ENCODE results near the gene DENND1A.

Gene DENND1A

GRCh38 chr9:123421186-123421585 lies 508.7 kb downstream of the DENND1A start:
- Histone ChIP-seq H3K27me3 (ENCODE audit: control insufficient read depth in 1 of 2, insufficient read depth in 2 of 2, low read length in 2 of 2) (no peaks in the 10 kb centered on the region), H3K27ac (ENCODE audit: low read length) (no peak overlapping the region), H3K4me3 (ENCODE audit: low read length in 2 of 2) (no peak overlapping the region), H3K9ac (ENCODE audit: low read length in 2 of 2) (no peak overlapping the region), H3K9me3 (ENCODE audit: control insufficient read depth in 2 of 2, low read length in 2 of 2) (no peaks in the 10 kb centered on the region), H3K36me3 (ENCODE audit: control insufficient read depth in 2 of 2, insufficient read depth in 2 of 2, low read length in 2 of 2) (peaks cover 2 to 12% of the 10 kb centered on the region in 2 donors), H3K4me1 (ENCODE audit: control insufficient read depth, insufficient read depth, low read length) (no peaks in the 10 kb centered on the region)

- H3K4me3 ChIP-seq (ENCODE audit: low read length in 2 of 2), result no peak overlapping the region
- no peak overlapping the region for H3K27ac ChIP-seq (ENCODE audit: low read length)
- H3K9me3 ChIP-seq (ENCODE audit: control insufficient read depth in 2 of 2, low read length in 2 of 2), result no peaks in the 10 kb centered on the region
- H3K9ac ChIP-seq (ENCODE audit: low read length in 2 of 2), result no peak overlapping the region
- no peaks in the 10 kb centered on the region for H3K4me1 ChIP-seq (ENCODE audit: control insufficient read depth, insufficient read depth, low read length)
- peaks cover 2 to 10% of the 10 kb centered on the region in 2 donors for H3K36me3 ChIP-seq (ENCODE audit: control insufficient read depth in 2 of 2, insufficient read depth in 2 of 2, low read length in 2 of 2)
- H3K27me3 ChIP-seq (ENCODE audit: control insufficient read depth in 1 of 2, insufficient read depth in 2 of 2, low read length in 2 of 2), result no peaks in the 10 kb centered on the region
These were observed 509.3 kb downstream of the DENND1A start for GRCh38 chr9:123420592-123421111.

DNA sequence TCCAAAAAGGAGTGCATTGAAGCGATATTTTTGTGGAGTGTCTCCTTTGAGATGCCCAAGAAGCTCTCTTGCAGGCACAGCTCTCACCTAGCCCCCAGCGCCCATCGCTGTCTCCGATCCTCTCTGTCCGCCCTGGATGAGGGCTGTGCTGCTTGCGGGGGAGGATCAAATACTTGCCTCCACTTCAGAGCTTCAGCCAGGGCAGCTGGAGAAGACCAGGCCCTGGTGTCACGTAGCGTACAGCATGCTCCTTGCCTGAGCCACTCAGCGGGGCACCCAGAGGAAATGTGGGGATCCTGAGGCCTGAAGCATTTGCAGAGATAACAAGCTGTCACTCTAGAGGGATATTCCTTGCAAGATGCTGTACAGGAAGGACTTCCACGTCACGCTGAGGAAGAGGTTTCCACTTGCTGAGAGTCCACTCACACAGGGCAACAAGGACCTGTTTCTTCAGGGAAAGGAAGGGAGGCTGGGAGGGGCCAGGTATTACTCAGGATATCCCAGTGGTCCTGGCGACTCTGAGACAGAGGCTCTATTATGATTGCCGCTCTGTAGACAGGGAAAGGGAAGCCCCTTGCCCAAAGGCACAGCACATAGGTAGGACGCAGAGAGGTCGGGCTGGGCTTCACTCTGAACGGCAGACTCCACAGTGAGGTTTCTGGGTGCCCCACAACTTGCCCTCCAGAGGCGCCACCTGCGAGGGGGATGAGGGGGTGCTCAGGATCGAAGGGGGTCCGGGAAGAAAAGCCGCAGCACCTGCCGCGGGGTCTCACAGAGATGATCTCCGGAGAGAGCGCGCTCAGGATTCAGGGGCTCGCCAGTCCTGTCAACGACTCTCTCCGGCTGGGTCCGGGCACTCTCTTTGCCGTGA lies 510.0 kb downstream of the DENND1A start:
- no peak overlapping the region for H3K27ac ChIP-seq (ENCODE audit: low read length)
- no peak overlapping the region for H3K4me3 ChIP-seq (ENCODE audit: low read length in 2 of 2)
- H3K9ac ChIP-seq (ENCODE audit: low read length in 2 of 2), result no peak overlapping the region
- peaks cover 3% of the 10 kb centered on the region for H3K4me1 ChIP-seq (ENCODE audit: control insufficient read depth, insufficient read depth, low read length)
- peaks cover 2 to 10% of the 10 kb centered on the region in 2 donors for H3K36me3 ChIP-seq (ENCODE audit: control insufficient read depth in 2 of 2, insufficient read depth in 2 of 2, low read length in 2 of 2)
- no peaks in the 10 kb centered on the region for H3K27me3 ChIP-seq (ENCODE audit: control insufficient read depth in 1 of 2, insufficient read depth in 2 of 2, low read length in 2 of 2)
- no peaks in the 10 kb centered on the region for H3K9me3 ChIP-seq (ENCODE audit: control insufficient read depth in 2 of 2, low read length in 2 of 2)

GRCh38 chr9:123419091-123419490 lies 510.8 kb downstream of the DENND1A start:
- Histone ChIP-seq H3K4me3 (ENCODE audit: low read length in 2 of 2) (no peak overlapping the region), H3K4me1 (ENCODE audit: control insufficient read depth, insufficient read depth, low read length) (peaks cover 4% of the 10 kb centered on the region), H3K27ac (ENCODE audit: low read length) (no peak overlapping the region), H3K27me3 (ENCODE audit: control insufficient read depth in 1 of 2, insufficient read depth in 2 of 2, low read length in 2 of 2) (no peaks in the 10 kb centered on the region), H3K9me3 (ENCODE audit: control insufficient read depth in 2 of 2, low read length in 2 of 2) (no peaks in the 10 kb centered on the region), H3K36me3 (ENCODE audit: control insufficient read depth in 2 of 2, insufficient read depth in 2 of 2, low read length in 2 of 2) (peaks cover 2 to 11% of the 10 kb centered on the region in 2 donors), H3K9ac (ENCODE audit: low read length in 2 of 2) (no peak overlapping the region)

- H3K27me3 ChIP-seq (ENCODE audit: control insufficient read depth in 1 of 2, insufficient read depth in 2 of 2, low read length in 2 of 2), result no peaks in the 10 kb centered on the region
- H3K9ac ChIP-seq (ENCODE audit: low read length in 2 of 2), result no peak overlapping the region
- H3K4me3 ChIP-seq (ENCODE audit: low read length in 2 of 2), result no peak overlapping the region
- no peak overlapping the region for H3K27ac ChIP-seq (ENCODE audit: low read length)
- peaks cover 2 to 11% of the 10 kb centered on the region in 2 donors for H3K36me3 ChIP-seq (ENCODE audit: control insufficient read depth in 2 of 2, insufficient read depth in 2 of 2, low read length in 2 of 2)
- peaks cover 4% of the 10 kb centered on the region for H3K4me1 ChIP-seq (ENCODE audit: control insufficient read depth, insufficient read depth, low read length)
- no peaks in the 10 kb centered on the region for H3K9me3 ChIP-seq (ENCODE audit: control insufficient read depth in 2 of 2, low read length in 2 of 2)
These were observed 511.4 kb downstream of the DENND1A start for GRCh38 chr9:123418506-123418905.

GRCh38 chr9:123418052-123418430 lies 511.9 kb downstream of the DENND1A start:
- peaks cover 2 to 11% of the 10 kb centered on the region in 2 donors for H3K36me3 ChIP-seq (ENCODE audit: control insufficient read depth in 2 of 2, insufficient read depth in 2 of 2, low read length in 2 of 2)
- no peaks in the 10 kb centered on the region for H3K9me3 ChIP-seq (ENCODE audit: control insufficient read depth in 2 of 2, low read length in 2 of 2)
- peaks cover 4% of the 10 kb centered on the region for H3K4me1 ChIP-seq (ENCODE audit: control insufficient read depth, insufficient read depth, low read length)
- no peaks in the 10 kb centered on the region for H3K27me3 ChIP-seq (ENCODE audit: control insufficient read depth in 1 of 2, insufficient read depth in 2 of 2, low read length in 2 of 2)
- H3K27ac ChIP-seq (ENCODE audit: low read length), result no peak overlapping the region
- no peak overlapping the region for H3K9ac ChIP-seq (ENCODE audit: low read length in 2 of 2)
- no peak overlapping the region for H3K4me3 ChIP-seq (ENCODE audit: low read length in 2 of 2)

DNA sequence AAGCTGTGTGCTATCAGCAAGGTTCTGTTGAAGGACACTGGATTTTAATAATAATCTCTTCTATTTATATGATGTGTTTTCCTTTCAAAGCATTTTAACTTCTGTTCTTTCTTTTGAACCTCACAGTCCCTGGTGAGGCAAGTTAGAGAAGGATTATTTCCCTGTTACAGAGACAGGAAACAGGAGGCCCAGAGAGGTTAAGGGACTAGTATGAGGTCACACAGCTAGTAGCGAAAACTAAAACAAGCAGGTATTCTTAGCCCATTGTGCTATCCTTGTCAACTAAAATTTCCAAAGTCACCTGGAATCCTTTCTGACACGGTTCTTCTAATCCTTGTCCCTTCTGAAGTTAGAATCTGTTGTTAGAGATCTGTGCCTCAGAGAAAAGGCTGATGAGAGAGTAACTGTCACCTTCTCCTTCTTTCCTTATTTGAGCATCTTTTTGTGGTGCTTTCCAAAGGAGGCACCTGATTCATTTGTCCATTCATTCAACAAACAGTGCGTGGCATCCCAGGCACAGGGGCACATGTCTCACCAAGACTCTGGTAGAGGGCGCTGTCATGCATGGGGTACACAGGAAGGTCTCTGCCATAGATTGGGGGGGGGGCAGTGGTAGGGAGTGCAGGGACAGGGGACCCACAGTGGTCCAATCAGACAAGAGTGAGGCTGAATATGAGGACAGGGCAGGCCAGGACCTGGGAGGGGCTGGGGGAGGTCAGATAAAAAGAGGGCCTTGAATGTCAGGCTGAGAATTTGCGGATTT lies 512.5 kb downstream of the DENND1A start:
- no peak overlapping the region for H3K27ac ChIP-seq (ENCODE audit: low read length)
- no peaks in the 10 kb centered on the region for H3K9me3 ChIP-seq (ENCODE audit: control insufficient read depth in 2 of 2, low read length in 2 of 2)
- H3K27me3 ChIP-seq (ENCODE audit: control insufficient read depth in 1 of 2, insufficient read depth in 2 of 2, low read length in 2 of 2), result no peaks in the 10 kb centered on the region
- peaks cover 2 to 11% of the 10 kb centered on the region in 2 donors for H3K36me3 ChIP-seq (ENCODE audit: control insufficient read depth in 2 of 2, insufficient read depth in 2 of 2, low read length in 2 of 2)
- peaks cover 4% of the 10 kb centered on the region for H3K4me1 ChIP-seq (ENCODE audit: control insufficient read depth, insufficient read depth, low read length)
- H3K4me3 ChIP-seq (ENCODE audit: low read length in 2 of 2), result no peak overlapping the region
- H3K9ac ChIP-seq (ENCODE audit: low read length in 2 of 2), result no peak overlapping the region

GRCh38 chr9:123416176-123416575 lies 513.8 kb downstream of the DENND1A start:
- peaks cover 4% of the 10 kb centered on the region for H3K4me1 ChIP-seq (ENCODE audit: control insufficient read depth, insufficient read depth, low read length)
- no peaks in the 10 kb centered on the region for H3K9me3 ChIP-seq (ENCODE audit: control insufficient read depth in 2 of 2, low read length in 2 of 2)
- no peak overlapping the region for H3K4me3 ChIP-seq (ENCODE audit: low read length in 2 of 2)
- H3K27ac ChIP-seq (ENCODE audit: low read length), result no peak overlapping the region
- peaks cover 2 to 11% of the 10 kb centered on the region in 2 donors for H3K36me3 ChIP-seq (ENCODE audit: control insufficient read depth in 2 of 2, insufficient read depth in 2 of 2, low read length in 2 of 2)
- H3K27me3 ChIP-seq (ENCODE audit: control insufficient read depth in 1 of 2, insufficient read depth in 2 of 2, low read length in 2 of 2), result no peaks in the 10 kb centered on the region
- no peak overlapping the region for H3K9ac ChIP-seq (ENCODE audit: low read length in 2 of 2)

GRCh38 chr9:123414936-123415930 lies 514.7 kb downstream of the DENND1A start:
- Histone ChIP-seq H3K27ac (ENCODE audit: low read length) (no peak overlapping the region), H3K4me3 (ENCODE audit: low read length in 2 of 2) (no peak overlapping the region), H3K27me3 (ENCODE audit: control insufficient read depth in 1 of 2, insufficient read depth in 2 of 2, low read length in 2 of 2) (no peaks in the 10 kb centered on the region), H3K9ac (ENCODE audit: low read length in 2 of 2) (no peak overlapping the region), H3K9me3 (ENCODE audit: control insufficient read depth in 2 of 2, low read length in 2 of 2) (no peaks in the 10 kb centered on the region), H3K36me3 (ENCODE audit: control insufficient read depth in 2 of 2, insufficient read depth in 2 of 2, low read length in 2 of 2) (peaks cover 2 to 10% of the 10 kb centered on the region in 2 donors), H3K4me1 (ENCODE audit: control insufficient read depth, insufficient read depth, low read length) (peaks cover 4% of the 10 kb centered on the region)

- Histone ChIP-seq H3K4me1 (ENCODE audit: control insufficient read depth, insufficient read depth, low read length) (peaks cover 4% of the 10 kb centered on the region), H3K4me3 (ENCODE audit: low read length in 2 of 2) (no peak overlapping the region), H3K36me3 (ENCODE audit: control insufficient read depth in 2 of 2, insufficient read depth in 2 of 2, low read length in 2 of 2) (peaks cover 2 to 3% of the 10 kb centered on the region in 2 donors), H3K9ac (ENCODE audit: low read length in 2 of 2) (no peak overlapping the region), H3K27me3 (ENCODE audit: control insufficient read depth in 1 of 2, insufficient read depth in 2 of 2, low read length in 2 of 2) (no peaks in the 10 kb centered on the region), H3K9me3 (ENCODE audit: control insufficient read depth in 2 of 2, low read length in 2 of 2) (no peaks in the 10 kb centered on the region), H3K27ac (ENCODE audit: low read length) (no peak overlapping the region)
These were observed 515.7 kb downstream of the DENND1A start for GRCh38 chr9:123414204-123414603.
